ENCODE measurements around the gene FOLR3. TPM values are rescaled to one million over a fixed set of nuclear protein-coding genes. Genes with fewer than 3 reads are reported as not detected.
"Not testable (repeated sequence)": the region's sequence is repeated elsewhere in the genome, so short reads cannot be mapped to it uniquely, and the experiment has no call there.

Gene FOLR3
- total and polyA plus RNA-seq, 9 donors = 0.18 TPM; not detected in 8

DNA sequence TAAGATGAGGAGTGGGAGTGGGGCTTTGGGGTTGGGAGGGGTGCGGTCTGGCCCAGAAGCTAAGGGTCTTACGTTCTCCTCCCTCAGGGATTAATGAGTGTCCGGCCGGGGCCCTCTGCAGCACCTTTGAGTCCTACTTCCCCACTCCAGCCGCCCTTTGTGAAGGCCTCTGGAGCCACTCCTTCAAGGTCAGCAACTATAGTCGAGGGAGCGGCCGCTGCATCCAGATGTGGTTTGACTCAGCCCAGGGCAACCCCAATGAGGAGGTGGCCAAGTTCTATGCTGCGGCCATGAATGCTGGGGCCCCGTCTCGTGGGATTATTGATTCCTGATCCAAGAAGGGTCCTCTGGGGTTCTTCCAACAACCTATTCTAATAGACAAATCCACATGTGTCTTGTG is 4.0 kb downstream of the FOLR3 start:
- H3K4me3 ChIP-seq (ENCODE audit: low read length) = no peak overlapping the region
- H3K27me3 ChIP-seq (ENCODE audit: control insufficient read depth, insufficient read depth, low read length) = no peaks in the 10 kb centered on the region
- no peak for DNase-seq
- H3K27ac ChIP-seq (ENCODE audit: low read length) = no peak overlapping the region
- no peaks in the 10 kb centered on the region for H3K9me3 ChIP-seq (replicated peaks; ENCODE audit: control insufficient read depth, low read depth, low read length)
- WGBS (ENCODE audit: insufficient coverage) = 97% methylated on average over 8 of the region's 11 CpGs
- no peaks in the 10 kb centered on the region for H3K36me3 ChIP-seq (ENCODE audit: control insufficient read depth, insufficient read depth, low read length)
- no peaks in the 10 kb centered on the region for H3K4me1 ChIP-seq (ENCODE audit: control insufficient read depth, insufficient read depth, low read length)

DNA sequence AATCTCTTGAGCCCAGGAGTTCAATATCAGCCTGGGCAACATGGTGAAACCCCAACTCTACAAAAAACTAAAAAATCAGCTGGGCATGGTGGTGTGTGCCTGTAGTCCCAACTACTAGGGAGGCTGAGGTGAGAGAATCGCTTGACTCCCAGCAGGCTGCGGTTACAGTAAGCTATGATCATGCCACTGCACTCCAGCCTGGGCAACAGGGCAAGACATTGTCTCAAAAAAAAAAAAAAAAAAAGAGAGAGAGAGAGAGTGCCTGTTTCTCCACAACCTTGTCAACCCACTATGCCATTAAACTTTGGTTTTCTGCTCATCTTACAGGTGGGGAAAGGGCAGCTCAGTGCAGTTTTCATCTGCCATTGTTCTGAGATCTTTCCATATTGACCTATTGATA is 5.1 kb downstream of the FOLR3 start:
- no peaks in the 10 kb centered on the region for H3K36me3 ChIP-seq (ENCODE audit: control insufficient read depth, insufficient read depth, low read length)
- no peak overlapping the region for H3K4me3 ChIP-seq (ENCODE audit: low read length)
- no peaks in the 10 kb centered on the region for H3K9me3 ChIP-seq (replicated peaks; ENCODE audit: control insufficient read depth, low read depth, low read length)
- no peak overlapping the region for H3K27ac ChIP-seq (ENCODE audit: low read length)
- no peak for DNase-seq
- H3K4me1 ChIP-seq (ENCODE audit: control insufficient read depth, insufficient read depth, low read length) = no peaks in the 10 kb centered on the region
- H3K27me3 ChIP-seq (ENCODE audit: control insufficient read depth, insufficient read depth, low read length) = no peaks in the 10 kb centered on the region
- no CpG with 5 or more reads among the region's 2 CpGs for WGBS (ENCODE audit: insufficient coverage)

DNA sequence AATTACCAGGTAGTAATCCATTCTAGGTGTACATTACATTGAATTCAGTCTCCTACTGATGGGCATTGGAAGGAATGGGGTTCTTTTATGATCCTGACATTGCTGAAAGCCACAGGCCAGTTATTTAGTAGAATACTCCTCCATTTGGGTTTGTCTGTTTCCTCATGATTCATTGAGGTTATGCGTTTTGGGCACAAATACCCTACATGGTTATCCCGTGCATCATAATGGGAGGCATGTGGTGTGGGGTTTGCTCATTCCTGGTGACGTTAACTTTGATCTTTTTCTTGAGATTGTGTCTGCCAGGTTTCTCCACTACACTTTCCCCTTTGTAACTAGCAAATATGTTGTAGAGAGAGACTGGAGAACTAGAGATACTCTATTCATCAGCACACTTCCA is 5.5 kb downstream of the FOLR3 start:
- DNase-seq = no peak
- no CpG with 5 or more reads among the region's 3 CpGs for WGBS (ENCODE audit: insufficient coverage)
- Histone ChIP-seq H3K27ac (ENCODE audit: low read length) (no peak overlapping the region), H3K27me3 (ENCODE audit: control insufficient read depth, insufficient read depth, low read length) (no peaks in the 10 kb centered on the region), H3K36me3 (ENCODE audit: control insufficient read depth, insufficient read depth, low read length) (no peaks in the 10 kb centered on the region), H3K4me1 (ENCODE audit: control insufficient read depth, insufficient read depth, low read length) (no peaks in the 10 kb centered on the region), H3K9me3 (replicated peaks; ENCODE audit: control insufficient read depth, low read depth, low read length) (no peaks in the 10 kb centered on the region), H3K4me3 (ENCODE audit: low read length) (no peak overlapping the region)

DNA sequence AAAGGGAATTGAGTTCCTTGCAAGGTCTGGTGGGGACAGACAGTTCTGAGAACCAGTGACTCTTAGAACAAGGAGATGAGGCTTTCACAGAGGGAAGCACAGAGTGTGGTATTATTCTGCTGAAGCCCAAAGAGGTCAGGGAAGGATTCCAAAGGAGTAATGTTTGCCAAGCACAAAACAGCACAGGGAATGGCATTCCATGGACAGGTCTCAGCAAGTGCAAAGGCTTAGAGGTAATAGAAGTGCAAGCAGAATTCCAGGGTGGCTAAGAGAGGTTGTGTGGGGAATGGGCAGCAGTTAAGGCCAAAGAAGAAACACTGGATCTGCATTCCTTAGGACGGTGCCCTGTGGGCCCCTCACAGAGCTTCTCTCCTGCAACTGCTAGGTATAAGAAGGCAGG is 6.6 kb downstream of the FOLR3 start:
- not testable (repeated sequence) for H3K36me3 ChIP-seq (ENCODE audit: control insufficient read depth, insufficient read depth, low read length); H3K4me3 ChIP-seq (ENCODE audit: low read length); H3K27me3 ChIP-seq (ENCODE audit: control insufficient read depth, insufficient read depth, low read length); H3K9me3 ChIP-seq (replicated peaks; ENCODE audit: control insufficient read depth, low read depth, low read length); DNase-seq; H3K4me1 ChIP-seq (ENCODE audit: control insufficient read depth, insufficient read depth, low read length); H3K27ac ChIP-seq (ENCODE audit: low read length)
- 29% methylated on average over 1 of the region's 1 CpG for WGBS (ENCODE audit: insufficient coverage)

DNA sequence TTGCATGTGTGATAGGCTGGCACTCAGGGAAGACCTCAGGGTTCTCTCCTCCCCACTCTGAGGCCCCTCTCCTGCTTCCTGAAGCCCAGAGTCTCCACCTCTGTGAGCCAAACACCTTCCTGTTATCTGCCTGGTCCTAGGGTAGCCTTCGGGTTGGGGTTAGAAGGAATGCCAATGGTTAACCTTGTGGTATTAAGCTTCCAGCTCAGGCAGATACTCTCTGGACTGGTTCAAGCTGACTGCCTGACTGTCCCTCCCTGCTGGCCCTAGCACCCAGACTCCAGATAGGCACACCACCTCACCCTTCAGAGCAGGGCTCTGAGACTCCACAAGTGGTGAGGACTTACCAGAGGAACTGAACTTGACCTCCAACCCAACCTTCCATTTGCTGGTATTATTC is 7.0 kb downstream of the FOLR3 start:
- not testable (repeated sequence) for H3K36me3 ChIP-seq (ENCODE audit: control insufficient read depth, insufficient read depth, low read length); H3K4me3 ChIP-seq (ENCODE audit: low read length); H3K27me3 ChIP-seq (ENCODE audit: control insufficient read depth, insufficient read depth, low read length); H3K9me3 ChIP-seq (replicated peaks; ENCODE audit: control insufficient read depth, low read depth, low read length); DNase-seq; H3K4me1 ChIP-seq (ENCODE audit: control insufficient read depth, insufficient read depth, low read length); H3K27ac ChIP-seq (ENCODE audit: low read length)
- WGBS (ENCODE audit: insufficient coverage) = no CpG with 5 or more reads among the region's 1 CpG

DNA sequence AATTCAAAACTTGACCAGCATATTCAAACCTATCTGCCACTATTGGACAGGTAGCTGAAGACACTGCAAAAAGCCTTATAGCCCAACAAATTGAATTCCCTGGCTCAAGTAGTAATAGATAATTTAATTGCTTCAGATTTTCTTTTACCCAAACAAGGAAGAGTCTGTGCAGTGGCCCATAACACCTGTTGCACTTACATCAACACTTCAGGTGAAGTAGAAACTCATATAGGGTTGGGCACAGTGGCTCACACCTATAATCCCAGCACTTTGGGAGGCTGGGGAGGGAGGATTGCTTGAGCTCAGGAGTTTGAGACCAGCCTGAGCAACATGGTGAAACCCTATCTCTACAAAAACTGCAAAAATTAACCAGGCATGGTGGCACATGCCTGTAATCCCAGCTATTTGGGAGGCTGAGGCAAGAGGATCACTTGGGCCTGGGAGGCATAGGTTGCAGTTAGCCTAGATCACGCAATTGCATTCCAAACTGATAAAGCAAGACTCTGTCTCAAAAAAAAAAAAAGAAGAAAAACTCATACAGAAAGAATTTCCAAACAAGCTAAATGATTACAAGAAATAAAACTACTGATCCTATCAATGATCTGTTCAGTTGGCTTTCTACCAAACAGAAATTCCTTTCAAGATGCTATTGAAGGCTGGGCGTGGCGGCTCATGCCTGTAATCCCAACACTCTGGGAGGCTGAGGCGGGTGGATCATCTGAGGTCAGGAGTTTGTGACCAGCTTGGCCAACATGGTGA is 9.5 kb downstream of the FOLR3 start:
- no peak for DNase-seq
- H3K4me1 ChIP-seq (ENCODE audit: control insufficient read depth, insufficient read depth, low read length) = no peaks in the 10 kb centered on the region
- no peak overlapping the region for H3K27ac ChIP-seq (ENCODE audit: low read length)
- no peaks in the 10 kb centered on the region for H3K9me3 ChIP-seq (replicated peaks; ENCODE audit: control insufficient read depth, low read depth, low read length)
- no peak overlapping the region for H3K4me3 ChIP-seq (ENCODE audit: low read length)
- no peaks in the 10 kb centered on the region for H3K36me3 ChIP-seq (ENCODE audit: control insufficient read depth, insufficient read depth, low read length)
- no peaks in the 10 kb centered on the region for H3K27me3 ChIP-seq (ENCODE audit: control insufficient read depth, insufficient read depth, low read length)
- 85% methylated on average over 2 of the region's 4 CpGs for WGBS (ENCODE audit: insufficient coverage)

DNA sequence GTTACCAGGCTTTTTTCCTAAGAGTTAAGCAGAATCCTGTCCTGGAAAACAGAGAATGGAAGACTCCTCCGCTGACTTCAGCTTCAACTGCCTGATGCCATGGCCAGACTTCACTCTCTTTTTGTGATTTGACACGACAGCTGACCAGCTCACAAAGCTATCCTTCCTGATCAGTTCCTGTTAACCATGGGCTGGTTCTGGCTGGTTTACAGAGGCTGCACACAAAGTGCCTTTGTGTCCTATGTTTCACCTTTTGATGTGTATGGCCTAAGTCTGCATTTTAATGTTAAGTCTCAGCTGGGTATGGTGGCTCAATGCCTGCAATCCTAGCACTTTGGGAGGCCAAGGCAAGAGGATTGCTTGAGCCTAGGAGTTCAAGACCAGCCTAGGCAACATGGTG is 11.1 kb downstream of the FOLR3 start:
- WGBS (ENCODE audit: insufficient coverage) = 0% methylated on average over 1 of the region's 2 CpGs
- H3K4me1 ChIP-seq (ENCODE audit: control insufficient read depth, insufficient read depth, low read length) = no peaks in the 10 kb centered on the region
- no peak overlapping the region for H3K27ac ChIP-seq (ENCODE audit: low read length)
- no peaks in the 10 kb centered on the region for H3K9me3 ChIP-seq (replicated peaks; ENCODE audit: control insufficient read depth, low read depth, low read length)
- no peaks in the 10 kb centered on the region for H3K36me3 ChIP-seq (ENCODE audit: control insufficient read depth, insufficient read depth, low read length)
- DNase-seq = peak; percentile 7
- H3K27me3 ChIP-seq (ENCODE audit: control insufficient read depth, insufficient read depth, low read length) = no peaks in the 10 kb centered on the region
- H3K4me3 ChIP-seq (ENCODE audit: low read length) = no peak overlapping the region

DNA sequence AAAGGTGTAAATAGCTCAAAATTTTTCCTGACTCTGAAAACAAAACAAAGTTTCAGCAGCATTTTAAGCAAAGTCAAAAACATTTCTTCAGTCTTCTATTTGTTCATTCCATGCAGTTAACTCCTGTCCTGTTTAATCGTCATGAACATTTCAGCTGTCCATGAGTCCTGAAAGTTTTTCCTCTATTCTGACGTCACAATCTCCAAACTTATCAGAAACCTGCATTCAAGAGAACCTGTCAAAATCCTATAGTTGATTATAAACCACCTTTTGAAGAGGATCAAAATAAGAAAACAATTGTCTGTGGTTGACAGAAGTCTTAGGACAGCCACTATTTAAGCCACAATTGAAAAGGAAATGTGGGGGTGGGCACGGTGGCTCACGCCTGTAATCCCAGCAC is 15.4 kb downstream of the FOLR3 start:
- Histone ChIP-seq H3K9me3 (replicated peaks; ENCODE audit: control insufficient read depth, low read depth, low read length) (no peaks in the 10 kb centered on the region), H3K4me1 (ENCODE audit: control insufficient read depth, insufficient read depth, low read length) (no peaks in the 10 kb centered on the region), H3K36me3 (ENCODE audit: control insufficient read depth, insufficient read depth, low read length) (no peaks in the 10 kb centered on the region), H3K27me3 (ENCODE audit: control insufficient read depth, insufficient read depth, low read length) (no peaks in the 10 kb centered on the region), H3K4me3 (ENCODE audit: low read length) (no peak overlapping the region), H3K27ac (ENCODE audit: low read length) (no peak overlapping the region)
- no peak for DNase-seq
- no CpG with 5 or more reads among the region's 4 CpGs for WGBS (ENCODE audit: insufficient coverage)

DNA sequence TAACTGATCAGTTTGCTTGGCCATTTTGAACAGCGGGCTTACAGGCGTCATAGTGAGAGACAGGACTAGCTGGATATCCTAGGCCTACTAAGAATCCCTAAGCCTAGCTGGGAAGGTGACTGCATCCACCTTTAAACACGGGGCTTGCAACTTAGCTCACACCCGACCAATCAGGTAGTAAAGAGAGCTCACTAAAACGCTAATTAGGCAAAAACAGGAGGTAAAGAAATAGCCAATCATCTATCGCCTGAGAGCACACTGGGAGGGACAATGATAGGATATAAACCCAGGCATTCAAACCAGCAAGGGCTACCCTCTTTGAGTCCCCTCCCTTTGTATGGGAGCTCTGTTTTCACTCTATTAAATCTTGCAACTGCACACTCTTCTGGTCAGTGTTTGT is 18.3 kb downstream of the FOLR3 start:
- whole genome bisulfite sequencing (ENCODE audit: insufficient coverage) = 80% methylated on average over 1 of the region's 6 CpGs
- not testable (repeated sequence) for H3K36me3 ChIP-seq (ENCODE audit: control insufficient read depth, insufficient read depth, low read length)

DNA sequence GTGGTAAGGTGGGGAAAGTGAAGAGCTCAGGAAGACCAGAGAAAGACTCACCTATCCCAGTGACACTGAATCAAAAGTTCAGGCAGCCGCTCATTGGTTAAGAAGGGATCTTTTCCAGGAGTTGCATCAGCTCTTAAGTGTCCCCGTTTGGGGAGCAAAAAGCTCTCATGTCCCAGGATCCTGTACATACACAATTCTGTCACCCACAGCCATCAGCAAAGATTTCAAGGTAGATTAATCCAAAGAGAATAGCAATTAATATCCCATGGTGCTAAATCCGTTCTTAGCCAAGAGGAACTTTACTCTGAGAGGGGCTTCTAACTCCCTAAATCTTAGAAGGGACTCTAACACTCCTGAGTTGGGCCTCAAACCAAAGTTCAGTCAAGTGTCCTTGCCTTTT is 19.3 kb downstream of the FOLR3 start:
- Histone ChIP-seq H3K4me3 (ENCODE audit: low read length) (no peak overlapping the region), H3K4me1 (ENCODE audit: control insufficient read depth, insufficient read depth, low read length) (no peaks in the 10 kb centered on the region), H3K9me3 (replicated peaks; ENCODE audit: control insufficient read depth, low read depth, low read length) (no peaks in the 10 kb centered on the region), H3K36me3 (ENCODE audit: control insufficient read depth, insufficient read depth, low read length) (no peaks in the 10 kb centered on the region), H3K27ac (ENCODE audit: low read length) (no peak overlapping the region), H3K27me3 (ENCODE audit: control insufficient read depth, insufficient read depth, low read length) (peaks cover 14% of the 10 kb centered on the region)
- DNase-seq = no peak
- WGBS (ENCODE audit: insufficient coverage) = 78% methylated on average over 1 of the region's 3 CpGs

More for the DNA sequence above, 18.3 kb downstream of the FOLR3 start:
- not testable (repeated sequence) for H3K9me3 ChIP-seq (replicated peaks; ENCODE audit: control insufficient read depth, low read depth, low read length); H3K27me3 ChIP-seq (ENCODE audit: control insufficient read depth, insufficient read depth, low read length); DNase-seq; H3K4me3 ChIP-seq (ENCODE audit: low read length); H3K4me1 ChIP-seq (ENCODE audit: control insufficient read depth, insufficient read depth, low read length); H3K27ac ChIP-seq (ENCODE audit: low read length)

DNA sequence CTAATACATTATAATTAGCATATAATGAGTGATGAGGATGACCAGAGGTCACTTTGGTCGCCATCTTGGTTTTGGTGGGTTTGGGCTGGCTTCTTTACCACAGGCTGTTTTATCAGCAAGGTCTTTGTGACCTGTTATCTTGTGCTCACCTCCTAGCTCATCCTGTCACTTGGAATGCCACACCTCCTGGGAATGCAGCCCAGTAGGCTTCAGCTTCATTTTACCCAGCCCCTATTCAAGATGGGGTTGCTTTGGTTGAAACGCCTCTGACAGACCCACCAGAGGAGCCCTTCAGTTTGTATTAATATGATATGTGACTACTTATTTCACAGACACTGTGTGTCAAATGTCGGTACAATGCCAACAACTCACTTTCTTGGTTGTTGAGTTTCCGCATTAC is 20.2 kb downstream of the FOLR3 start:
- DNase-seq = no peak
- H3K4me1 ChIP-seq (ENCODE audit: control insufficient read depth, insufficient read depth, low read length) = no peaks in the 10 kb centered on the region
- no peak overlapping the region for H3K4me3 ChIP-seq (ENCODE audit: low read length)
- no peaks in the 10 kb centered on the region for H3K36me3 ChIP-seq (ENCODE audit: control insufficient read depth, insufficient read depth, low read length)
- H3K27me3 ChIP-seq (ENCODE audit: control insufficient read depth, insufficient read depth, low read length) = peaks cover 16% of the 10 kb centered on the region
- no peak overlapping the region for H3K27ac ChIP-seq (ENCODE audit: low read length)
- H3K9me3 ChIP-seq (replicated peaks; ENCODE audit: control insufficient read depth, low read depth, low read length) = no peaks in the 10 kb centered on the region
- WGBS (ENCODE audit: insufficient coverage) = no CpG with 5 or more reads among the region's 4 CpGs
